Hepatocyte (in vitro differentiated cells): ENCODE measurements around the gene TSPYL1. TPM values are rescaled to one million over a fixed set of nuclear protein-coding genes. Genes with fewer than 3 reads are reported as not detected.

Experiments used
- DNase-seq: peaks from one replicate; pipeline ENCODE4 v3.0.0-alpha.2; 2016; ENCODE audit warnings: low spot score
- H2AFZ ChIP-seq: fragments of 200-600 bp; sonication (generic); 2 replicates; pipeline ENCODE4 v1.6.0; 2016; ENCODE audit warnings: antibody characterized with exemption, mild to moderate bottlenecking
- H3K27ac ChIP-seq: fragments of 200-600 bp; sonication (generic); 2 replicates; pipeline ENCODE4 v1.5.1; 2016; ENCODE audit warnings: mild to moderate bottlenecking
- H3K27me3 ChIP-seq: fragments of 200-600 bp; sonication (generic); 2 replicates; pipeline ENCODE4 v1.6.1; 2016
- H3K36me3 ChIP-seq: fragments of 200-600 bp; sonication (generic); replicated peaks from 2 replicates; pipeline ENCODE4 v1.5.1; 2016; ENCODE audit warnings: low read depth; ENCODE audit not compliant: insufficient read depth
- H3K4me1 ChIP-seq: fragments of 200-600 bp; sonication (generic); 2 replicates; pipeline ENCODE4 v1.5.1; 2016; ENCODE audit warnings: mild to moderate bottlenecking, moderate library complexity; ENCODE audit not compliant: insufficient read depth
- H3K4me2 ChIP-seq: fragments of 200-600 bp; sonication (generic); 2 replicates; pipeline ENCODE4 v1.6.0; 2016
- H3K4me3 ChIP-seq: fragments of 200-600 bp; sonication (generic); 2 replicates; pipeline ENCODE4 v1.5.1; 2016; ENCODE audit warnings: mild to moderate bottlenecking
- H3K79me2 ChIP-seq: fragments of 200-600 bp; sonication (generic); 2 replicates; pipeline ENCODE4 v1.6.0; 2017; ENCODE audit warnings: mild to moderate bottlenecking
- H3K9me2 ChIP-seq: fragments of 200-600 bp; sonication (generic); replicated peaks from 2 replicates; pipeline ENCODE4 v1.6.0; 2017; ENCODE audit warnings: mild to moderate bottlenecking; ENCODE audit not compliant: insufficient read depth
- H3K9me3 ChIP-seq: fragments of 200-600 bp; sonication (generic); 2 replicates; pipeline ENCODE4 v1.5.1; 2016; ENCODE audit warnings: low read depth, mild to moderate bottlenecking
- H4K20me1 ChIP-seq: fragments of 200-600 bp; sonication (generic); 2 replicates; pipeline ENCODE4 v1.6.0; 2016; ENCODE audit warnings: mild to moderate bottlenecking; ENCODE audit not compliant: insufficient read depth, poor library complexity, severe bottlenecking
- EZH2 ChIP-seq: fragments of 200-600 bp; sonication (generic); IDR thresholded peaks from 2 replicates; pipeline ENCODE4 v1.6.1; 2016; ENCODE audit warnings: antibody characterized with exemption, mild to moderate bottlenecking, borderline replicate concordance
- EZH2phosphoT487 ChIP-seq: fragments of 200-600 bp; sonication (generic); IDR thresholded peaks from one replicate; pipeline ENCODE4 v1.6.1; 2018; ENCODE audit warnings: antibody characterized with exemption, mild to moderate bottlenecking, low read depth, moderate library complexity; ENCODE audit not compliant: unreplicated experiment, severe bottlenecking
- WGBS: methylation state at CpG from one replicate; pipeline ENCODE4 v1.1.6; 2016; ENCODE audit warnings: low lambda C conversion rate; ENCODE audit errors: missing lambda C conversion rate; 5-methylcytosine and 5-hydroxymethylcytosine counted together
- polyA plus RNA-seq: library from polyadenylated mRNA; unstranded; fragments of >200 nt; fragmentation: Nextera tagmentation; extraction: Ambion mirVana; gene quantifications from 2 replicates; pipeline ENCODE4 v1.2.1, GENCODE V29; 2016
- total RNA-seq: library from RNA; depleted of rRNA; stranded (reverse); fragments of >200 nt; gene quantifications from 2 replicates; pipeline ENCODE4 v1.2.3, GENCODE V29; 2014
- TF ChIP-seq, protein P1 (sequence below): fragments of 200-600 bp; sonication (generic); IDR thresholded peaks from 2 replicates; pipeline ENCODE4 v1.5.1; 2016; ENCODE audit warnings: antibody characterized with exemption, mild to moderate bottlenecking; ENCODE audit not compliant: poor library complexity

The TSPYL1 gene
- total and polyA plus RNA-seq, 2 experiments from 2014 or later, result 32.1 to 85.0 TPM

DNA sequence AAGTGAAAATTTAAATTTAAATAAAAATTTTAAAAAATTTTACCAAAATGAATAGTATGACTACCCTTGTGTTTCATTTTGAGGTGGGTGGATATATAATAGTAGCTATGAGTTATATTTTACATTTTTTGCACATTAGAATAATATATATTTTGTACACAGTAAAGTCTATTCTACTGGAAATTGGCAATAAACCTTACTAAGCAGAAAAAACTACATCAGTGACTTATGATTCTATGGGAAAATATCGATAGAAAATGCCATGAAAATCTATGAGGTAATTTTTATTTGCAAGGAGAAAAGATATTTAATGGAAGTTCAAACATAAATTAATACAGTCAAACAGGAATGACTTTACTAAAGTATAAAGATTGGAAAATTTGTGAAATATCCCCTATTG is 23.0 kb downstream of the TSPYL1 start:
- Histone ChIP-seq H3K9me3 (no peaks in the 10 kb centered on the region), H3K4me1 (peaks cover 21% of the 10 kb centered on the region), H3K27ac (no peak overlapping the region), H3K9me2 (no peaks in the 10 kb centered on the region), H4K20me1 (no peaks in the 10 kb centered on the region), H2AFZ (no peak overlapping the region), H3K27me3 (no peaks in the 10 kb centered on the region), H3K36me3 (no peaks in the 10 kb centered on the region), H3K4me3 (no peak overlapping the region), H3K4me2 (peak overlapping the region; percentile 76), H3K79me2 (peaks cover 37% of the 10 kb centered on the region)
- DNase-seq, result no peak
- 95% methylated on average over 1 of the region's 1 CpG for WGBS
- TF ChIP-seq EZH2 (no peak), EZH2phosphoT487 (no peak)
- TF ChIP-seq, protein P1, sequence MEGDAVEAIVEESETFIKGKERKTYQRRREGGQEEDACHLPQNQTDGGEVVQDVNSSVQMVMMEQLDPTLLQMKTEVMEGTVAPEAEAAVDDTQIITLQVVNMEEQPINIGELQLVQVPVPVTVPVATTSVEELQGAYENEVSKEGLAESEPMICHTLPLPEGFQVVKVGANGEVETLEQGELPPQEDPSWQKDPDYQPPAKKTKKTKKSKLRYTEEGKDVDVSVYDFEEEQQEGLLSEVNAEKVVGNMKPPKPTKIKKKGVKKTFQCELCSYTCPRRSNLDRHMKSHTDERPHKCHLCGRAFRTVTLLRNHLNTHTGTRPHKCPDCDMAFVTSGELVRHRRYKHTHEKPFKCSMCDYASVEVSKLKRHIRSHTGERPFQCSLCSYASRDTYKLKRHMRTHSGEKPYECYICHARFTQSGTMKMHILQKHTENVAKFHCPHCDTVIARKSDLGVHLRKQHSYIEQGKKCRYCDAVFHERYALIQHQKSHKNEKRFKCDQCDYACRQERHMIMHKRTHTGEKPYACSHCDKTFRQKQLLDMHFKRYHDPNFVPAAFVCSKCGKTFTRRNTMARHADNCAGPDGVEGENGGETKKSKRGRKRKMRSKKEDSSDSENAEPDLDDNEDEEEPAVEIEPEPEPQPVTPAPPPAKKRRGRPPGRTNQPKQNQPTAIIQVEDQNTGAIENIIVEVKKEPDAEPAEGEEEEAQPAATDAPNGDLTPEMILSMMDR, result no peak

DNA sequence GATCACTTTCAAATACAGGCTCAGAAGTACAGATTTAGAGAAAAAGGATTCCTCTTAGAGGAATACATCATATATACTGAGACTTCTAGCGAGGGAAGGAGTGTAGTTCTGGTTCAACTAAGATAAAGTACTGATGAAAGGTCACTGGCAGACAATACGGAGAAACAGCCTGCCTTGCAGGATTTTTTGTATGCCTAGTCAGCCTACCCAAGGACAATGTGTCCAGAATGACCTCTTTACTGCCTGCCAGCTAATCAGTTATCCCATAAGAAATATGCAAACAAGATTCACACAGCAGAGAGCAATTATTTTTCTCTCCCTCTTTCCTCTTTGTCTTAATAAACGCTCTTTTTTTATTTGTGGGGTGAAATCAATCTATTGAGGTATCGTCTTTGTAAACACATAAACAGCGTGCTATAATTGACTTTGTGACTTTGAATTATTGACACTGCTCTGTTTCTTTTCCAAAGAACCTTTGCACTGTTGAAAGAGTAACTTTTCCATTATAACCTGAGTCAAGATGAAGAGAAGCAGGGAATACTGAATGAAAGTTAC is 24.4 kb downstream of the TSPYL1 start:
- H2AFZ ChIP-seq, result no peak overlapping the region
- H3K4me1 ChIP-seq, result peaks cover 33% of the 10 kb centered on the region
- 10% methylated on average over 5 of the region's 5 CpGs for WGBS
- TF ChIP-seq, protein P1, result no peak
- TF ChIP-seq EZH2 (no peak), EZH2phosphoT487 (no peak)
- no peaks in the 10 kb centered on the region for H3K27me3 ChIP-seq
- peak overlapping the region; percentile 76 for H3K4me2 ChIP-seq
- H4K20me1 ChIP-seq, result no peaks in the 10 kb centered on the region
- H3K9me3 ChIP-seq, result no peaks in the 10 kb centered on the region
- no peaks in the 10 kb centered on the region for H3K36me3 ChIP-seq
- DNase-seq, result peak; percentile 57
- peaks cover 40% of the 10 kb centered on the region for H3K79me2 ChIP-seq
- H3K27ac ChIP-seq, result peak overlapping the region; percentile 97
- H3K9me2 ChIP-seq, result no peaks in the 10 kb centered on the region
- peak overlapping the region; percentile 69 for H3K4me3 ChIP-seq

DNA sequence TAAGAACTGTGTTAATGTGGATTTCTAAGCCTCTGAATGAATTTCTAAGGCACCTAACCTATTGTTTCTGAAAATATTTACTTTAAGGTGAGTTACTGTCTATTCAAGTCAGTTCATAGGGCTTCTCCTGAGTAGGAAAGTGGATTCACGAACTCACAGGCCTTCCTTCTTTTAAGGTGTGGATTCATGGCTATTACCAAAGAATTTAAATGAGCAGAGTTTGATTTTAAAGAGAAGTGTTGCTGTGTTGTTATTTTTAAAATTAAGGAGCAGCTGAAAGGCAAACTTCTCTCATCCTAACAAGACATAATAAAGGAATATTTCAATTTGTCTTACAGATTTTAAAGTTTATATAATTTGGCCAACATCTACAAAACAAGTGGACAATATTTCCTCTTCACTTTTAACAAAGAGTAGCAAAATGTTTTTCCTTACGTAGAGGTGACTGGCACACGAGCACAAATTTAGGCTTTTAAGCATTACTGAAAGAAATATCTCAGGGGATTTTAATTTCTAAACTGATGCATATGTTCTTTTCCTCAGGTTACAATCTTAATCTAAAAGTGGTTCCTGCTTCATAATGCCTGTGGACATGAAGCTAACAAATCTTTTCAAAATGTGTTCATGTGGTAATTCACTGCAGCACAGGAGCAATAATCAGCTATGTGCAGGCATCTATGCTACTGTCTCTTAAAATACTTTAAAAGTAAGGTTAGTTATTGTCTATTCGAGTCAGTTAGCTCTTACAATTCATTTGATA is 25.3 kb downstream of the TSPYL1 start:
- no peaks in the 10 kb centered on the region for H3K36me3 ChIP-seq
- H3K27ac ChIP-seq, result peak overlapping the region; percentile 97
- no peaks in the 10 kb centered on the region for H3K9me2 ChIP-seq
- H3K9me3 ChIP-seq, result no peaks in the 10 kb centered on the region
- peaks cover 34% of the 10 kb centered on the region for H3K4me1 ChIP-seq
- peak overlapping the region; percentile 76 for H3K4me2 ChIP-seq
- no peak for DNase-seq
- no peak for TF ChIP-seq EZH2phosphoT487
- TF ChIP-seq, protein P1, result no peak
- TF ChIP-seq EZH2, result no peak
- H4K20me1 ChIP-seq, result no peaks in the 10 kb centered on the region
- H3K4me3 ChIP-seq, result peak overlapping the region; percentile 69
- 29% methylated on average over 4 of the region's 4 CpGs for WGBS
- H3K79me2 ChIP-seq, result peaks cover 48% of the 10 kb centered on the region
- no peaks in the 10 kb centered on the region for H3K27me3 ChIP-seq
- H2AFZ ChIP-seq, result peak overlapping the region; percentile 75
